CD4-positive, CD25-positive, alpha-beta regulatory T cell (primary cell): ENCODE data around the gene ARHGEF11. TPM values are rescaled to one million over a fixed set of nuclear protein-coding genes. Genes with fewer than 3 reads are reported as not detected.

Experiments used
- ATAC-seq, 2 donors: fragments of 150-1000 bp; cut with Tn5 transposase; one replicate each; pipeline ENCODE4 v1.10.0; 2021; ENCODE audit warnings: low read depth in 2 of 2, moderate number of reproducible peaks in 2 of 2, moderate library complexity in 1 of 2
- DNase-seq, 3 donors: peaks; one replicate each; pipeline versions ENCODE4 v3.0.0 to v3.0.0-alpha.2; 2012 to 2022; ENCODE audit warnings: mixed read lengths in 1 of 3
- H3K27ac ChIP-seq: one replicate; pipeline ENCODE4 v1.7.0; 2013; ENCODE audit warnings: mild to moderate bottlenecking, low read length; ENCODE audit not compliant: insufficient read depth, poor library complexity, severe bottlenecking
- H3K27me3 ChIP-seq: one replicate; pipeline ENCODE4 v1.7.0; 2013; ENCODE audit warnings: low read length; ENCODE audit not compliant: control insufficient read depth, insufficient read depth
- H3K36me3 ChIP-seq: one replicate; pipeline ENCODE4 v1.7.0; 2013; ENCODE audit warnings: mild to moderate bottlenecking, low read length, moderate library complexity; ENCODE audit not compliant: control insufficient read depth, insufficient read depth
- H3K4me1 ChIP-seq: 2 replicates; pipeline ENCODE4 v1.7.0; 2013; ENCODE audit warnings: mild to moderate bottlenecking, low read length; ENCODE audit not compliant: insufficient read depth, control insufficient read depth, poor library complexity, severe bottlenecking
- H3K4me3 ChIP-seq: one replicate; pipeline ENCODE4 v1.7.0; 2013; ENCODE audit warnings: low read depth, mild to moderate bottlenecking, low read length, moderate library complexity
- H3K9me3 ChIP-seq, 2 experiments: 1 replicate in 1 of 2; 2 replicates in 1 of 2; pipeline ENCODE4 v1.7.0; 2013; ENCODE audit warnings: low read length in 2 of 2, mild to moderate bottlenecking in 1 of 2, moderate library complexity in 1 of 2; ENCODE audit not compliant: control insufficient read depth in 2 of 2
- H3K27ac Mint-ChIP-seq, 3 donors: one replicate each; pipeline ENCODE4 v1.8.0; 2020 to 2022; ENCODE audit warnings: mild to moderate bottlenecking in 3 of 3, mixed read lengths in 3 of 3, moderate library complexity in 2 of 3
- H3K27me3 Mint-ChIP-seq: one replicate; pipeline ENCODE4 v1.8.0; 2022; ENCODE audit warnings: mild to moderate bottlenecking, mixed read lengths
- H3K36me3 Mint-ChIP-seq: one replicate; pipeline ENCODE4 v1.8.0; 2020; ENCODE audit warnings: mixed read lengths
- H3K4me1 Mint-ChIP-seq, 4 donors: one replicate each; pipeline ENCODE4 v1.8.0; 2020 to 2022; ENCODE audit warnings: mixed read lengths in 4 of 4, mild to moderate bottlenecking in 1 of 4
- H3K4me3 Mint-ChIP-seq, 4 donors: one replicate each; pipeline ENCODE4 v1.8.0; 2020 to 2022; ENCODE audit warnings: mild to moderate bottlenecking in 4 of 4, mixed read lengths in 4 of 4, moderate library complexity in 3 of 4
- H3K9me3 Mint-ChIP-seq, 7 donors: one replicate each; pipeline ENCODE4 v1.8.0; 2020 to 2022; ENCODE audit warnings: mixed read lengths in 7 of 7, mild to moderate bottlenecking in 3 of 7, moderate library complexity in 2 of 7
- polyA plus RNA-seq, 4 donors: library from polyadenylated mRNA; unstranded; fragments of 300-500 nt; fragmentation: Illumina TruSeq; gene quantifications; one replicate each; pipeline ENCODE4 v1.2.3, GENCODE V29; 2021
- total RNA-seq: library from RNA; stranded (reverse); gene quantifications from one replicate; pipeline ENCODE4 v1.2.3, GENCODE V29; 2022

The ARHGEF11 gene
- total and polyA plus RNA-seq, 5 donors from 2014 or later, result 18.2 to 39.4 (median 20.8) TPM

DNA sequence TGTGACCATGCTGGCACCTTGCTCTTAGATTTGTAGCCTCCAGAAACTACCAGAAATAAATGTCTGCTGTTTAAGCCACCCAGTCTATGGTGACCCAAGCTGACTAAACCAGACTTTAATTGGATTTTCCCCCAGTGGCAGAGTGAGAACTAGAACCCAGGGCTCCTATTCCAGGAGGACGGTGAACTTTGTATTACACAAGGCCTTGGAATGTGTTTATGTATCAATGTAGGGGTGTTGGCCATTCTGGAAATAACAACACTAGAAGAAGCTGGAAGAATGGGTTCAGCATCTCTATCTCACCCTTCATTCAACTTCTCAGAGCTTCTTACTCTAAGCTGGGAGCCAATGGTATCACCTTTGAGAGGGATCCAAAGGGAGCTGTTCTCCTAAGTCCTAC lies 37.0 kb downstream of the ARHGEF11 start:
- Histone ChIP-seq H3K36me3 (no peaks in the 10 kb centered on the region), H3K9me3 (no peaks in the 10 kb centered on the region), H3K27me3 (peaks cover 32% of the 10 kb centered on the region), H3K27ac (no peak overlapping the region), H3K4me3 (no peak overlapping the region), H3K4me1 (no peaks in the 10 kb centered on the region)
- Mint-ChIP-seq H3K27me3 (peaks cover 52% of the 10 kb centered on the region), H3K4me3 (no peak overlapping the region), H3K4me1 (no peaks in the 10 kb centered on the region), H3K27ac (no peak overlapping the region), H3K36me3 (no peaks in the 10 kb centered on the region), H3K9me3 (no peaks in the 10 kb centered on the region)
- DNase-seq (no peak), ATAC-seq (no peak)

DNA sequence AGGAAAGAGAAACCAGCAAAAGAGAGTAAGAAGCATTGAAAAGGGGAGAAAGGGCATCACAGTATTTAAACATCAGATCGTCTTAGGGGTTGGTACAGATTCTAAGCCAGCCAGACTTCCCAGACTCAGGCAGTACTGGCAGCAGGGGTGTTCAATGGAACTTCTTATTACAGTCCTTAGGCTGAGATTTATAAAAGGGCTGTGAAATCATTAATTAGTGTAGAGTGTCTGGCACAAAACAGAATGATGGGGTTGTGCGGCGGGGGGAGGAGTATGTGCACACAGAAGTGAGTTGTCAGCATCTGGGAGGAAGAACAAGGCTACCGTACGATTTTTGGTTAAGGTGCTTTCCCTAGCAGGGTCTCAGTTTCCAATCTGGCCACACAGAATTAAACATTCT lies 38.2 kb downstream of the ARHGEF11 start:
- Histone ChIP-seq H3K27me3 (peaks cover 33% of the 10 kb centered on the region), H3K9me3 (no peaks in the 10 kb centered on the region), H3K27ac (no peak overlapping the region), H3K36me3 (no peaks in the 10 kb centered on the region), H3K4me1 (no peaks in the 10 kb centered on the region), H3K4me3 (no peak overlapping the region)
- DNase-seq, result no peak
- Mint-ChIP-seq H3K36me3 (no peaks in the 10 kb centered on the region), H3K27me3 (peaks cover 64% of the 10 kb centered on the region), H3K27ac (no peak overlapping the region), H3K9me3 (no peaks in the 10 kb centered on the region), H3K4me3 (no peak overlapping the region), H3K4me1 (no peaks in the 10 kb centered on the region)
- no peak for ATAC-seq

DNA sequence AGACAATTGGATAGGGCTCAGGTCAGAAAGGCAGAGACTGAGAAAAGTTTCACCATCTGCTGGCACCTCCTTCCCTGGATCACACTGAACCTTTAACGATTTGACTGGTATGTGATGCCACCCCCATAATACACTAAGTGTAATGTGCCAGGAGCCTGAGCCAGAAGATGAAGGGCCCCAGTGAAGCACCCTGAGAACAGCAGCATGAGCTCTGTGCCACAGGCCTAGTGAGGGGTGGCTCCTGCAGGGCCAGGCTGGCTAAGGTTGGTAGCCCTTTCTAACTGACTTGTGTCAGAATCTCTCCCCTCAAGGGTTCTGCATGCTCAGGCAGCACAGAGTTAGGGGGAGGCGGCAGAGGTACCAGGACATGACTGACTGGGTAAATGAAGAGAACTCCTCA lies 38.9 kb downstream of the ARHGEF11 start:
- Histone ChIP-seq H3K9me3 (no peaks in the 10 kb centered on the region), H3K4me3 (no peak overlapping the region), H3K27me3 (peaks cover 33% of the 10 kb centered on the region), H3K27ac (no peak overlapping the region), H3K36me3 (no peaks in the 10 kb centered on the region), H3K4me1 (no peaks in the 10 kb centered on the region)
- Mint-ChIP-seq H3K9me3 (no peaks in the 10 kb centered on the region), H3K36me3 (no peaks in the 10 kb centered on the region), H3K4me1 (no peaks in the 10 kb centered on the region), H3K27ac (no peak overlapping the region), H3K27me3 (peaks cover 70% of the 10 kb centered on the region), H3K4me3 (no peak overlapping the region)
- ATAC-seq (no peak), DNase-seq (no peak)

DNA sequence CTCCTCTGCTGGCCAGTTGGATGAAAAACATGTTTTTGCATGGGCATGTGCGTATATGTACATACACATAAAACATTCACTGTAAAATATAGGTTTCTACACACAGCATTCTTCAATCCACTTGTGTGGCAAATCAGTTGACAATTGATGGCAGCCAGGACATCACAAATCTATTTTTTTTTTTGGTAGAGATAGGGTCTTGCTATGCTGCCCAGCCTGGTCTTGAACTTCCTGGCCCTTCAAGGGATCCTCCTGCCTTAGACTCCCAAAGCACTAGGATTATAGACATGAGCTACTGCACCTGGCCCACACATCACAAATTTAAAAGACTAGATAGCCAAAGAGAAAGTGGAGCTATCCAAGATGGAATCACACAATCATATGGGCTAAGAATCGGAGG lies 39.6 kb downstream of the ARHGEF11 start:
- Histone ChIP-seq H3K27ac (no peak overlapping the region), H3K9me3 (no peaks in the 10 kb centered on the region), H3K27me3 (peaks cover 35% of the 10 kb centered on the region), H3K4me3 (no peak overlapping the region), H3K36me3 (no peaks in the 10 kb centered on the region), H3K4me1 (no peaks in the 10 kb centered on the region)
- Mint-ChIP-seq H3K27me3 (peaks cover 70% of the 10 kb centered on the region), H3K4me3 (no peak overlapping the region), H3K4me1 (no peaks in the 10 kb centered on the region), H3K27ac (no peak overlapping the region), H3K9me3 (no peaks in the 10 kb centered on the region), H3K36me3 (no peaks in the 10 kb centered on the region)
- DNase-seq, result no peak
- no peak for ATAC-seq

DNA sequence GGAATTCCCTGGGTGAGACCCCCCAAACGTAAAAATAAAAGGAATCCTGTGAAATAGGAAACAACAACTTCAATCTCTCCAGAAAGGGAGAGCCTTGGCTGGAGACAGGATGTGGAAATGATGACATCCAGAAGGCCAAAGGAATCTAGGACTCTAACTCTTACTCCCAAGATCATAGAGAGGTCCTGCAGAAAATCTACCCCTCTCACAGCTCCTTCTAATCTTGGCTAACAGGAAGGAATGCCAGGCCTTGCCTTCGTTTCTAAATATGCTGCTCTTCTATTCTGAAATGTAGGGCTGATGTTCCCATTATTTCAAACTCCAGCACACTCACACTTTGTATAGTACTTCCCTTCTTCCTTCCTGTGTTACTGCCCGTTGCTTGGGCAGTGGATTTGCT lies 40.7 kb downstream of the ARHGEF11 start:
- H3K4me3 Mint-ChIP-seq, result no peak overlapping the region
- ATAC-seq (no peak), DNase-seq (no peak)

DNA sequence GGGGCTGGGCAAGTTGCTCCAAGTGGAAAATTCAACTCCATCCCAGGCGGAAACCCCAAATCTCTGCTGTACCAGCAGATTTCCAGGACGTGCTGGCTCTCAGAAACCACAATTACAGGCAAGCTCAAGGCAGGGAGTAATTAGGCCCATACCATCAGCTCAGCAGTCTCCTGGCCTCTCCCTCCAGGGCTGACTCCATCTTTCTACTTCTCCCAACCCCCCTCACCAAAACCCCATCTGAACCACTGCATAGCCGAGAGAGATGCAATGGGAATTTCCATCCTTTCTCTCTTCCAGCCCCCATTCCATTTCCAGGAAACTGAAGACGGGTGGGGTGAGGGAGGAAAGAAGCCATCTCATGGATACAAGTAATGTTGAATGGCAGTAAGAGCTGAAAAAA lies 41.2 kb downstream of the ARHGEF11 start:
- no peak overlapping the region for H3K4me3 Mint-ChIP-seq
- no peaks in the 10 kb centered on the region for H3K36me3 Mint-ChIP-seq
- H3K27me3 Mint-ChIP-seq, result peaks cover 60% of the 10 kb centered on the region
- ATAC-seq (no peak), DNase-seq (no peak)
- Histone ChIP-seq H3K36me3 (no peaks in the 10 kb centered on the region), H3K27ac (no peak overlapping the region), H3K9me3 (no peaks in the 10 kb centered on the region), H3K4me1 (no peaks in the 10 kb centered on the region), H3K4me3 (no peak overlapping the region), H3K27me3 (peaks cover 32% of the 10 kb centered on the region)
- H3K4me1 Mint-ChIP-seq, result no peaks in the 10 kb centered on the region
- no peaks in the 10 kb centered on the region for H3K9me3 Mint-ChIP-seq
- no peak overlapping the region for H3K27ac Mint-ChIP-seq

More for the DNA sequence above, 40.7 kb downstream of the ARHGEF11 start:
- Histone ChIP-seq H3K4me3 (no peak overlapping the region), H3K4me1 (no peaks in the 10 kb centered on the region), H3K27ac (no peak overlapping the region), H3K27me3 (peaks cover 37% of the 10 kb centered on the region), H3K9me3 (no peaks in the 10 kb centered on the region), H3K36me3 (no peaks in the 10 kb centered on the region)
- Mint-ChIP-seq H3K27me3 (peaks cover 65% of the 10 kb centered on the region), H3K9me3 (no peaks in the 10 kb centered on the region), H3K4me1 (no peaks in the 10 kb centered on the region), H3K27ac (no peak overlapping the region), H3K36me3 (no peaks in the 10 kb centered on the region)

DNA sequence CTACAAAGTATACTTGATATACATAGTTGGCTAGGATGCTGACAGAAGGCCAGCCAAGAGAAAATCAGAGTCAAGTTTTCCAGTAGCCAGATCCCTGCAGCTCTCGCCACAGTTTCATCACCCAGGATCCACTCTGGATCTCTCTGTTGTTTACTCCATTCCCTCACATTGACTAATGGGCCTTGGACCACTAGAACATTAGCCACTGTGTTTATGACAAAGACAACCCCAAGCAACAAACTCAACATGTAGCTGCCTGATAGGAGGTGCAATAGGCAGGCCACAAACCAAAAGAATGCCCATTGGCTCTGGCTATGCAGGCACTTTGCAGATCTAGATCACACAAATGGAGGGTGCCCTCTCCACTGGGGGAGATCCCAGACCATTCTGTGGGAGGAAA lies 44.2 kb downstream of the ARHGEF11 start:
- Mint-ChIP-seq H3K9me3 (peaks cover 0 to 2% (median 0%) of the 10 kb centered on the region in 7 donors), H3K4me3 (no peak overlapping the region), H3K36me3 (no peaks in the 10 kb centered on the region), H3K27me3 (peaks cover 50% of the 10 kb centered on the region), H3K27ac (no peak overlapping the region), H3K4me1 (no peaks in the 10 kb centered on the region)
- Histone ChIP-seq H3K36me3 (no peaks in the 10 kb centered on the region), H3K4me3 (no peak overlapping the region), H3K4me1 (no peaks in the 10 kb centered on the region), H3K9me3 (no peaks in the 10 kb centered on the region), H3K27ac (no peak overlapping the region), H3K27me3 (peaks cover 21% of the 10 kb centered on the region)
- ATAC-seq (no peak), DNase-seq (no peak)

DNA sequence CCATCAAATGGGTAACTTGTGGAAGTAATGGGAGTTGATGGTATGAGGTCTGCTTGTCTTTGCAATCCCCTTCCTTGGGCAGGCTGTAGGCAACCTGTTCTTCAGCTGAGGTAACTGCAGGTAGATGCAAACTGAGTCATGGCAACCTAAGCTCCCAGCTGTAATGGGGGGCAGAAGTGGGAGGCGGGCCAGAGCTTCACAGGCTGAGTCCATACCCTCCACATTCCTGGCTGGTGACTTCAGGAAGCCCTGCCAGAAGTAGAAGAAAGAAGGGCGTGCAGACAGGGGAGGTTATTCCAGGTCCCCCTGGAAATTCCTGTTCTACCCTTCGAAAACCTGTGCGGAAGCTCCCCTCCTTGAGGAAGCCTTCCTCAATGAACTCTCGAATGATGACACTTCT lies 44.9 kb downstream of the ARHGEF11 start:
- H3K4me3 ChIP-seq, result no peak overlapping the region
- H3K27ac Mint-ChIP-seq, result no peak overlapping the region
- H3K36me3 ChIP-seq, result no peaks in the 10 kb centered on the region
- no peaks in the 10 kb centered on the region for H3K4me1 ChIP-seq
- H3K9me3 ChIP-seq, result no peaks in the 10 kb centered on the region
- no peak overlapping the region for H3K27ac ChIP-seq
- H3K4me1 Mint-ChIP-seq, result no peaks in the 10 kb centered on the region
- no peak for DNase-seq
- H3K9me3 Mint-ChIP-seq, result peaks cover 0 to 2% (median 0%) of the 10 kb centered on the region in 7 donors
- H3K4me3 Mint-ChIP-seq, result no peak overlapping the region
- ATAC-seq, result no peak
- H3K36me3 Mint-ChIP-seq, result peaks cover 3% of the 10 kb centered on the region
- peaks cover 51% of the 10 kb centered on the region for H3K27me3 Mint-ChIP-seq
- peaks cover 15% of the 10 kb centered on the region for H3K27me3 ChIP-seq
